Measurements from ENCODE around the gene RNF150. TPM values are rescaled to one million over a fixed set of nuclear protein-coding genes. Genes with fewer than 3 reads are reported as not detected.

The RNF150 gene
- total RNA-seq, 1 experiment from 2014 or later, result 4.4 TPM

- no peak overlapping the region for H2BK20ac ChIP-seq (ENCODE audit: low read depth, low read length, poor library complexity, severe bottlenecking)
- H2BK12ac ChIP-seq (ENCODE audit: insufficient read length, low read depth, low read length), result no peak overlapping the region
- peaks cover 5% of the 10 kb centered on the region for H3K4me1 ChIP-seq (ENCODE audit: insufficient read depth, low read length)
- H2BK5ac ChIP-seq (ENCODE audit: insufficient read length, low read length), result no peak overlapping the region
- no peak overlapping the region for H3K4ac ChIP-seq (ENCODE audit: low read depth, low read length)
- no peaks in the 10 kb centered on the region for H3K79me2 ChIP-seq (ENCODE audit: insufficient read depth, low read length)
- H3K79me1 ChIP-seq (ENCODE audit: insufficient read depth, low read depth, low read length, poor library complexity, severe bottlenecking), result no peaks in the 10 kb centered on the region
- H3T11ph ChIP-seq (ENCODE audit: low read length), result no peak overlapping the region
- no peaks in the 10 kb centered on the region for H3K9me3 ChIP-seq (ENCODE audit: control insufficient read depth, low read depth, low read length)
- no peak overlapping the region for H2AFZ ChIP-seq (ENCODE audit: low read length)
- H3K27me3 ChIP-seq (ENCODE audit: insufficient read depth, low read length), result no peaks in the 10 kb centered on the region
- no peak overlapping the region for H4K91ac ChIP-seq (ENCODE audit: insufficient read length, low read depth, low read length)
- no peak for DNase-seq
- Mint-ChIP-seq H3K4me3 (no peak overlapping the region), H3K9me3 (no peaks in the 10 kb centered on the region; a peak in 1 of 5 replicates), H3K27ac (no peak overlapping the region), H3K36me3 (ENCODE audit: insufficient read depth in 1 of 3, low read depth in 3 of 3) (no peaks in the 10 kb centered on the region), H3K4me1 (peaks cover 11 to 12% of the 10 kb centered on the region in 2 experiments), H3K27me3 (ENCODE audit: low read depth) (no peaks in the 10 kb centered on the region)
- no peak for TF ChIP-seq CTCF (conservative IDR thresholded peaks at IDR 0.05)
- H4K20me1 ChIP-seq (ENCODE audit: control insufficient read depth, insufficient read depth, insufficient read length), result no peaks in the 10 kb centered on the region
- H3K18ac ChIP-seq (ENCODE audit: insufficient read length, low read depth, low read length), result no peak overlapping the region
- no peak overlapping the region for H3K23ac ChIP-seq (ENCODE audit: insufficient read length, low read depth, low read length)
- no peak overlapping the region for H3K14ac ChIP-seq (ENCODE audit: insufficient read depth, low read length)
- no peak overlapping the region for H4K8ac ChIP-seq (replicated peaks; ENCODE audit: insufficient read length, low read depth, low read length)
- H2BK120ac ChIP-seq (ENCODE audit: low read depth, low read length, poor library complexity, severe bottlenecking), result no peak overlapping the region
- no peaks in the 10 kb centered on the region for H3K23me2 ChIP-seq (ENCODE audit: insufficient read length, low read depth, low read length, poor library complexity, severe bottlenecking)
- no peak overlapping the region for H3K4me2 ChIP-seq (ENCODE audit: insufficient read depth, insufficient read length, low read length)
- no peak overlapping the region for H3K27ac ChIP-seq (ENCODE audit: insufficient read length, low read depth, low read length)
- no peak overlapping the region for H4K5ac ChIP-seq (ENCODE audit: insufficient read length, low read depth, low read length)
- no peak overlapping the region for H3K9ac ChIP-seq (ENCODE audit: extremely low read depth, insufficient read length, low read length)
- H3K56ac ChIP-seq (ENCODE audit: insufficient read length, low read depth, low read length), result no peak overlapping the region
- WGBS (ENCODE audit: extremely low coverage, insufficient read length, low lambda C conversion rate), result no CpG with 5 or more reads among the region's 4 CpGs
- H2BK15ac ChIP-seq (ENCODE audit: low read depth, low read length), result no peak overlapping the region
- no peak overlapping the region for H2AK5ac ChIP-seq (ENCODE audit: insufficient read length, low read length)
Observed at GRCh38 chr4:141074098-141074878, 59.0 kb downstream of the RNF150 start.
